Suprapubic skin (tissue), 4 donors: ENCODE measurements around the gene RYR1. TPM values are rescaled to one million over a fixed set of nuclear protein-coding genes. Genes with fewer than 3 reads are reported as not detected.

Experiments used
- DNase-seq, 2 donors: peaks; one replicate each; pipeline ENCODE4 v3.0.0-alpha.2; 2019; ENCODE audit warnings: low spot score in 2 of 2
- H3K27ac ChIP-seq: fragments of 200-600 bp; sonication (generic); one replicate; pipeline ENCODE4 v1.5.1; 2019
- H3K27me3 ChIP-seq: fragments of 200-600 bp; sonication (generic); one replicate; pipeline ENCODE4 v1.5.1; 2019
- H3K36me3 ChIP-seq: fragments of 200-600 bp; sonication (generic); one replicate; pipeline ENCODE4 v1.5.1; 2019
- H3K4me1 ChIP-seq: fragments of 200-600 bp; sonication (generic); one replicate; pipeline ENCODE4 v1.5.1; 2019
- H3K4me3 ChIP-seq: fragments of 200-600 bp; sonication (generic); one replicate; pipeline ENCODE4 v1.5.1; 2019; ENCODE audit warnings: mild to moderate bottlenecking
- H3K9me3 ChIP-seq: fragments of 200-600 bp; sonication (generic); one replicate; pipeline ENCODE4 v1.5.1; 2019
- CTCF ChIP-seq, 2 donors: fragments of 200-600 bp in 1 of 2; fragments of 450-650 bp in 1 of 2; sonication (generic) in 1 of 2; IDR thresholded peaks; one replicate each; pipeline ENCODE4 v1.5.1; 2016 to 2019; ENCODE audit warnings: antibody characterized with exemption in 2 of 2, mild to moderate bottlenecking in 1 of 2, moderate library complexity in 1 of 2
- EP300 ChIP-seq: sonication (generic); formaldehyde crosslinking; IDR thresholded peaks from one replicate; pipeline ENCODE4 v1.6.1; 2017; ENCODE audit warnings: antibody characterized with exemption
- POLR2A ChIP-seq, 2 donors: fragments of 450-650 bp; IDR thresholded peaks; one replicate each; pipeline ENCODE4 v1.6.1; 2017; ENCODE audit warnings: antibody characterized with exemption in 2 of 2, mild to moderate bottlenecking in 2 of 2, moderate library complexity in 2 of 2
- POLR2AphosphoS5 ChIP-seq, 3 donors: sonication (generic); formaldehyde crosslinking; IDR thresholded peaks; one replicate each; pipeline ENCODE4 v1.6.1; 2017; ENCODE audit warnings: antibody characterized with exemption in 3 of 3
- WGBS: methylation state at CpG from one replicate; pipeline ENCODE4 v1.1.5; 2018; 5-methylcytosine and 5-hydroxymethylcytosine counted together
- total RNA-seq, 4 donors: library from RNA; depleted of rRNA; stranded (reverse); fragments of >200 nt; gene quantifications; one replicate each; pipeline ENCODE4 v1.1.0, GENCODE V29; 2016

RYR1 gene
- total RNA-seq, 4 donors from 2014 or later, result 8.4 to 26.1 (median 13.1) TPM

GRCh38 chr19:38506723-38507550 is 73.4 kb downstream of the RYR1 start:
- TF ChIP-seq POLR2A (IDR thresholded peaks at IDR 0.05) (no peak), POLR2AphosphoS5 (IDR thresholded peaks at IDR 0.05) (no peak), EP300 (no peak), CTCF (IDR thresholded peaks at IDR 0.05) (no peak)
- Histone ChIP-seq H3K9me3 (no peaks in the 10 kb centered on the region), H3K4me1 (no peaks in the 10 kb centered on the region), H3K27me3 (peaks cover 3% of the 10 kb centered on the region), H3K36me3 (no peaks in the 10 kb centered on the region), H3K27ac (no peak overlapping the region), H3K4me3 (no peak overlapping the region)
- 35% methylated on average over 35 of the region's 35 CpGs for WGBS
- DNase-seq, result peak in 1 of 2 donors; percentile 93

GRCh38 chr19:38507551-38508127 is 74.1 kb downstream of the RYR1 start:
- TF ChIP-seq EP300, result no peak
- TF ChIP-seq POLR2A (IDR thresholded peaks at IDR 0.05), result no peak
- TF ChIP-seq POLR2AphosphoS5 (IDR thresholded peaks at IDR 0.05), result no peak
- no peak for TF ChIP-seq CTCF (IDR thresholded peaks at IDR 0.05)
- peaks cover 3% of the 10 kb centered on the region for H3K27me3 ChIP-seq
- H3K9me3 ChIP-seq, result no peaks in the 10 kb centered on the region
- H3K36me3 ChIP-seq, result no peaks in the 10 kb centered on the region
- 63% methylated on average over 12 of the region's 12 CpGs for WGBS
- H3K4me3 ChIP-seq, result no peak overlapping the region
- DNase-seq, result no peak
- no peaks in the 10 kb centered on the region for H3K4me1 ChIP-seq
- H3K27ac ChIP-seq, result no peak overlapping the region

- H3K27me3 ChIP-seq, result peaks cover 3% of the 10 kb centered on the region
- no peak for TF ChIP-seq CTCF (IDR thresholded peaks at IDR 0.05)
- TF ChIP-seq POLR2AphosphoS5 (IDR thresholded peaks at IDR 0.05), result no peak
- TF ChIP-seq POLR2A (IDR thresholded peaks at IDR 0.05), result no peak
- no peak for TF ChIP-seq EP300
- DNase-seq, result no peak
- H3K36me3 ChIP-seq, result no peaks in the 10 kb centered on the region
- H3K4me1 ChIP-seq, result no peaks in the 10 kb centered on the region
- 68% methylated on average over 6 of the region's 6 CpGs for WGBS
- H3K4me3 ChIP-seq, result no peak overlapping the region
- no peak overlapping the region for H3K27ac ChIP-seq
- no peaks in the 10 kb centered on the region for H3K9me3 ChIP-seq
Measured at GRCh38 chr19:38508507-38508906, 75.0 kb downstream of the RYR1 start.

GRCh38 chr19:38509027-38509426 is 75.5 kb downstream of the RYR1 start:
- no peak overlapping the region for H3K27ac ChIP-seq
- no peaks in the 10 kb centered on the region for H3K4me1 ChIP-seq
- no peak for DNase-seq
- H3K4me3 ChIP-seq, result no peak overlapping the region
- peaks cover 3% of the 10 kb centered on the region for H3K27me3 ChIP-seq
- H3K9me3 ChIP-seq, result no peaks in the 10 kb centered on the region
- WGBS, result 82% methylated on average over 2 of the region's 2 CpGs
- TF ChIP-seq POLR2A (IDR thresholded peaks at IDR 0.05), result no peak
- no peak for TF ChIP-seq EP300
- TF ChIP-seq CTCF (IDR thresholded peaks at IDR 0.05), result no peak
- no peak for TF ChIP-seq POLR2AphosphoS5 (IDR thresholded peaks at IDR 0.05)
- no peaks in the 10 kb centered on the region for H3K36me3 ChIP-seq

GRCh38 chr19:38511074-38511708 is 77.7 kb downstream of the RYR1 start:
- peaks cover 3% of the 10 kb centered on the region for H3K27me3 ChIP-seq
- no peak for DNase-seq
- TF ChIP-seq POLR2AphosphoS5 (IDR thresholded peaks at IDR 0.05), result no peak
- TF ChIP-seq CTCF (IDR thresholded peaks at IDR 0.05), result no peak
- TF ChIP-seq EP300, result no peak
- no peak for TF ChIP-seq POLR2A (IDR thresholded peaks at IDR 0.05)
- no peak overlapping the region for H3K27ac ChIP-seq
- H3K36me3 ChIP-seq, result no peaks in the 10 kb centered on the region
- H3K4me1 ChIP-seq, result peaks cover 4% of the 10 kb centered on the region
- no peaks in the 10 kb centered on the region for H3K9me3 ChIP-seq
- H3K4me3 ChIP-seq, result no peak overlapping the region
- WGBS, result 75% methylated on average over 10 of the region's 10 CpGs
